Activated T-helper 2 cell treated with anti-CD3 and anti-CD28 coated beads, Interferon-gamma antibody, Interleukin-2, Interleukin-4, amounts not matched to agents 10 μg/mL and 5 μg/mL and 100 μg/mL, durations not matched to agents 14 hours and 24 hours and 36 hours (primary cell): ENCODE results near the gene PTRH2. TPM values are rescaled to one million over a fixed set of nuclear protein-coding genes. Genes with fewer than 3 reads are reported as not detected.

Experiments used
- DNase-seq: peaks from one replicate; pipeline ENCODE4 v3.0.0; 2021; ENCODE audit warnings: low spot score
- H3K27ac Mint-ChIP-seq: one replicate; pipeline ENCODE4 v1.8.0; 2021; ENCODE audit warnings: mixed read lengths
- H3K27me3 Mint-ChIP-seq: one replicate; pipeline ENCODE4 v1.8.0; 2021; ENCODE audit warnings: low read depth, mixed read lengths
- H3K36me3 Mint-ChIP-seq: one replicate; pipeline ENCODE4 v1.8.0; 2021; ENCODE audit warnings: low read depth, mixed read lengths
- H3K4me1 Mint-ChIP-seq: one replicate; pipeline ENCODE4 v1.8.0; 2021; ENCODE audit warnings: low read depth, mixed read lengths
- H3K4me3 Mint-ChIP-seq: one replicate; pipeline ENCODE4 v1.8.0; 2021; ENCODE audit warnings: low read depth, mild to moderate bottlenecking, moderate library complexity, mixed read lengths
- H3K9me3 Mint-ChIP-seq: one replicate; pipeline ENCODE4 v1.8.0; 2021; ENCODE audit warnings: mixed read lengths
- intact Hi-C: fragments of 100-400 bp; cut with micrococcal nuclease; formaldehyde crosslinking; loops from one replicate; pipeline ENCODE4 v1.15.1; 2023
- total RNA-seq: library from RNA; stranded (reverse); gene quantifications from 2 replicates; pipeline ENCODE4 v1.2.3, GENCODE V29; 2022

Gene PTRH2
- total RNA-seq, 1 donor from 2014 or later: 50.3 TPM

- no peak overlapping the region for H3K27ac Mint-ChIP-seq
- no peaks in the 10 kb centered on the region for H3K27me3 Mint-ChIP-seq
- peaks cover 28% of the 10 kb centered on the region for H3K4me1 Mint-ChIP-seq
- no peak overlapping the region for H3K4me3 Mint-ChIP-seq
- no peaks in the 10 kb centered on the region for H3K9me3 Mint-ChIP-seq
- no peak for DNase-seq
- peaks cover 86% of the 10 kb centered on the region for H3K36me3 Mint-ChIP-seq
- intact Hi-C loops: no loop called here
These were observed 57.3 kb downstream of the PTRH2 start for GRCh38 chr17:59649886-59650285.

Other genes starting within 250 kb of the PTRH2 start
- gene DHX40, start 141.8 kb downstream of the PTRH2 start, total RNA-seq: 16.7 and 18.2 TPM in 2 replicates
- 188 and 193 TPM in 2 replicates for gene CLTC, start 87.5 kb downstream of the PTRH2 start, total RNA-seq
- gene VMP1, start 224 bp upstream of the PTRH2 start, total RNA-seq: 479 and 499 TPM in 2 replicates
- gene TUBD1, start 185.5 kb upstream of the PTRH2 start, total RNA-seq: 8.2 and 9.3 TPM in 2 replicates
- 65.9 and 70.1 TPM in 2 replicates for gene RPS6KB1, start 185.7 kb upstream of the PTRH2 start, total RNA-seq